Body of pancreas (tissue), 4 donors: ENCODE results near the gene LRRTM3.

ENCODE experiments used
- POLR2A ChIP-seq, 3 donors: fragments of 450-650 bp; IDR thresholded peaks; one replicate each; pipeline ENCODE4 v1.6.1; 2016; ENCODE audit warnings: antibody characterized with exemption in 3 of 3, mild to moderate bottlenecking in 2 of 3
- TF ChIP-seq, protein P1 (sequence below), 7 experiments: fragments of 450-650 bp in 4 of 7; fragments of 200-600 bp in 3 of 7; sonication (generic) in 3 of 7; IDR thresholded peaks; one replicate each; pipeline ENCODE4 v1.5.1; 2016 to 2019; ENCODE audit warnings: antibody characterized with exemption in 7 of 7

DNA sequence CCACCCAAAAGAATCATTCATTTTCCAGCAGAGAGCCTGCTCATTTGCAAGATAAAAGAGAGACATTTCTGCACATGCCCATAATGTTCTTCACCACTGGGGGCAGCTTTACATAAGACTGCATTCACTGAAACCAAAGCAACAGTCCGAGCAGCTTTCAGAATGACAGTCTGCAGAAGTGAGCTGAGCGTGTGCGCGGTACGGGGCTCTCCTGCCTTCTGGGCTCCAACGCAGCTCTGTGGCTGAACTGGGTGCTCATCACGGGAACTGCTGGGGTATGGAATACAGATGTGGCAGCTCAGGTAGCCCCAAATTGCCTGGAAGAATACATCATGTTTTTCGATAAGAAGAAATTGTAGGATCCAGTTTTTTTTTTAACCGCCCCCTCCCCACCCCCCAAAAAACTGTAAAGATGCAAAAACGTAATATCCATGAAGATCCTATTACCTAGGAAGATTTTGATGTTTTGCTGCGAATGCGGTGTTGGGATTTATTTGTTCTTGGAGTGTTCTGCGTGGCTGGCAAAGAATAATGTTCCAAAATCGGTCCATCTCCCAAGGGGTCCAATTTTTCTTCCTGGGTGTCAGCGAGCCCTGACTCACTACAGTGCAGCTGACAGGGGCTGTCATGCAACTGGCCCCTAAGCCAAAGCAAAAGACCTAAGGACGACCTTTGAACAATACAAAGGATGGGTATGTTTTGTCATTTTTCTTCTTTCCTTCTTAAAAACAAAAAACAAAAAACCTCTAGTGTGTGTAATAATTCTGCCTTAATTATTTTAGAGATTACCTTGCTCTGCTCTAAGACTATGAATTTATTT lies at the start of gene LRRTM3:
- TF ChIP-seq, protein P1, sequence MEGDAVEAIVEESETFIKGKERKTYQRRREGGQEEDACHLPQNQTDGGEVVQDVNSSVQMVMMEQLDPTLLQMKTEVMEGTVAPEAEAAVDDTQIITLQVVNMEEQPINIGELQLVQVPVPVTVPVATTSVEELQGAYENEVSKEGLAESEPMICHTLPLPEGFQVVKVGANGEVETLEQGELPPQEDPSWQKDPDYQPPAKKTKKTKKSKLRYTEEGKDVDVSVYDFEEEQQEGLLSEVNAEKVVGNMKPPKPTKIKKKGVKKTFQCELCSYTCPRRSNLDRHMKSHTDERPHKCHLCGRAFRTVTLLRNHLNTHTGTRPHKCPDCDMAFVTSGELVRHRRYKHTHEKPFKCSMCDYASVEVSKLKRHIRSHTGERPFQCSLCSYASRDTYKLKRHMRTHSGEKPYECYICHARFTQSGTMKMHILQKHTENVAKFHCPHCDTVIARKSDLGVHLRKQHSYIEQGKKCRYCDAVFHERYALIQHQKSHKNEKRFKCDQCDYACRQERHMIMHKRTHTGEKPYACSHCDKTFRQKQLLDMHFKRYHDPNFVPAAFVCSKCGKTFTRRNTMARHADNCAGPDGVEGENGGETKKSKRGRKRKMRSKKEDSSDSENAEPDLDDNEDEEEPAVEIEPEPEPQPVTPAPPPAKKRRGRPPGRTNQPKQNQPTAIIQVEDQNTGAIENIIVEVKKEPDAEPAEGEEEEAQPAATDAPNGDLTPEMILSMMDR (IDR thresholded peaks at IDR 0.05): peak; percentile 14 to 76 (median 66)
- TF ChIP-seq POLR2A (IDR thresholded peaks at IDR 0.05): peak in 1 of 3 donors; percentile 13
